TTC549 (cell line): ENCODE results near the gene PLCG2.

Source experiments
- FAIRE-seq: peaks from 2 replicates; lab custom pipeline; 2012; peaks lifted over from hg19 to GRCh38; lab: Jason Lieb, UNC

PLCG2 gene

DNA sequence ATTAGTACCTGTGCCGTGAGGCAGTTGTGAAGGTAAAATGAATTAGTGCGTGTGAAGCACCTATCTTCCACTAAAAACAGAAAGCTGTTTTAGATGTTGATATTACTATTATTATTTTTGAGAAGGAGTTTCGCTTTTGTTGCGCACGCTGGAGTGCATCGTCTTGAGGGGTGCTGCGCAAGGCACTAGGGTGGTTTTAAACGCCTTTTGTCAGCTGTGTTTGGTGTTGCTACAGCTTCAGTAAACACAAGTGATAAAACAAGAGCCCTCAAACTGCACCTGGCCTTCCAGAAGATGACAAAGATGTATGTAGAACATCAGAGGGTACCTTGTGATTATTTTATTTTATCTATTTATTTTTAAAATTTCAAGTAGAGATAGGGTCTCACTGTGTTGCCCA lies 38.2 kb downstream of the PLCG2 start:
- FAIRE-seq: no peak

DNA sequence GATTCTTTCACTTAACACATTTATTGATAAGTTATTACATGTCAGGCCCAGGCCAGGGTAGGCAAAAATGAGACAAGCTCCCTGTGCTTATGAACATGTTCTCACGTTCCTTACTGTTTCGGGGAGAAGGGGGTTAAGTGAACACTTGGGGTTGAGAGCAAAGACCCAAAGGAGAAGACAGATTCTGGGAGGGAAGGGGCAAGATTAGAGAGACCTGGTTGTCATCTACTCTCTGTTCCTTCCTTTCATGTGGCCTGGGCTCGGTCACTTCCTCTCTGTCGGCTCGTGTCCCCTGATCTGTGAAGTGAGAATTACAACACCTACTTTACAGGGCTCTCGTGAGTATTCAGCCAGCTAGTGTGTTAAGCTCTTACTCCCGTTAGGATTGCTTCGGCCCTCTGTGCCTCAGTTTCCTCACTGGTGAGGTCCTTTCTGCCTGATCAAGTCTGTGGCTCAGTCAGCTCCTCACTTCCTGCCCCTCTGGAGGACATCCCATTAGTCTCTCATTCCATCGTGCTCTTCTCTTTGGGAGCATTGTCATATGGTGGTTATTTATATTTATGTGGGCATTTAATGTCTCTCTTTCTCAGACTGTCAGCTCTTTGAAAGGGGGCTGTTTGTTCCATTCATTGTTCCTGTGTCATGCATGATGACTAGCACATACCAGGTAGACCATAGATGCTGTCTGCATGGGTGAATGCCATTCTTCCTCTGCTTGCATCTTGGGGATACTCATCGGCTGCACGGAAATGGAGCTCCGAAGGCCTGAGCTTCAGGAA lies 38.9 kb downstream of the PLCG2 start:
- FAIRE-seq: no peak

DNA sequence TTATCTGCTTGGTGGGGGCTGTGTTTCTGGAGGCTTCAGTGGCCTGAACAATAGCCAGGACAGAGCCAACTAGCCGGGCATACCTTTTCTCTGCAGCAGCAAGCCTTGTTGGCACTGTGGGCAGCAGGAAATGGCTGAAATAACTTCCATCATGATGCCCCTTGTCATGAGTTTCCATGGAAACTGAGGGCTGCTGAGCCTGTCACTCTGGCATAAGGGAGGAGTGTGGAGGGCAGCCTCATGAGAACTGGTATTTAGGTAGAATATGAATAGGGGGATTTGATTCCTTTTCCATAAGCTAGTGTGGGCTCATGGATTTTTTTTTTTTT lies 39.4 kb downstream of the PLCG2 start:
- no peak for FAIRE-seq

DNA sequence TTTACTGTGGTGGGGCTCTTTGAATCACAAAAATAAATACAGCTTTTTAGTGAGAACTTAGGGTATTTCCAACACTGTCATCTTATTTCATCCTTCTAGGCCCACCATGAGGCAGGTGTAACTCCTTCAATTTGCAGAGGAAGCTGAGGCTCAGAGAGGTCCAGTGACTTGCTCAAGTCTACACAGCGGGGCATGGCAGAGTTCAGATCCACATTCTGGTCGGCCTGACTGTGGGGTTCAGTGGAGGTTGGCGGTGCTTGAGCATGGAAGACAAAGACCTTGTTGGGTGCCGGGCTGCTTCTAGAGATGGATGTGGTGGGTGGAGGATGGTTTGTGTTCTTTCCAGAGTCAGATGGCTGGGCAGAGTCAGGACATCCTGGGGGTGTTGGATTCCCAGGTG lies 39.8 kb downstream of the PLCG2 start:
- no peak for FAIRE-seq

DNA sequence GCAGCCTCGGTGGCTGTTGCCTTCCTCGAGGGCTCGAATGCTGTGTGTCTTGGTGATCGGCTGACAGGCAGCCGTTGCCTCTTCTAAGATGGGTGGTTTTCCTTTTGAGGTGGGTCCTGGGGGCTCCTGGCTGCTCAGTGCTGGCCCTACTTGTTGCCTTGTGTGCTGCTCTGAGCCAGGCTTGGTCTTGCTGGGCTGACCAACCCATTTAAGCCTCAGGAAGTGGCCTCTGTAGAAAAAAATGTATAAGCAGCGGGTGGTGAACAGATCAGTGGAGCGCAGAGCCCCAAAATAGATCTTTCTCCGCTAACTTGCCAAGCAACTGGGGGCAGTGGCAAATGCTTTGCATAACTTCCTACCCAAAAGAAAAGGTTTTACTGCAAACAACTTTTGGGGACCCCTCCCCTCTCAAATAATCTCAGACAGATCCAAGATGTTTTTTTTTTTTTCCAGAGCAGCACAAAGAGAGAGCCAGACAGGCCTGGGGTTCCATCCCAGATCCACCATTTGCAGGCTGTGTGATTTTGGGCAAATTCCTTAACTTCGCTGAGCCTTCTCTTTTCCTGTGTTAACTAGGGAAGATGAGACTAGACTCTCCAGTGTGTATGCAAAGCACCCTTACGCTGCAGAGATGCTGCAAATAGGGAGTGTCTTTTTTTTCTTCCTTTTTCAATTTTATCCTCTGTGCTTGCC lies 42.5 kb downstream of the PLCG2 start:
- no peak for FAIRE-seq

DNA sequence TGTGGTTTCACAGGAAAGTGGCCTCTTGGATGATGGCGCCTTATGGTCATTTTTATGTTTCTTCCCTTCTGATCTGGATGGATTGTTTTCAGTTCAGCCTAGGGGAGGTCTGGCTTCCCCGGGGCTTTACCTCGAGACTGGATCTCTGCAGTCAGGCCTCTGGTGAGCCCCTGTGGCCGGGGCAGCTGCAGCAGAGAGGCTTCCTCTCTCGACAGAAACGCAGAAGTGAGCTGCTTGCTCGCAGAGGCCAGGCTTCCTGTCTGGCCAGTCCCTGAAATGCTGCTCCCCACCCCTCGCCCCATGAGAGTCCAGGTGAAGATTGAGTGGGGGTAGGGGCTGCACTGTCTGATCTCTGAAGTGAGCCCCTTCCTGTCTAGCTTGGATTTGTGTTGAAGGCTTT lies 44.0 kb downstream of the PLCG2 start:
- FAIRE-seq: no peak

DNA sequence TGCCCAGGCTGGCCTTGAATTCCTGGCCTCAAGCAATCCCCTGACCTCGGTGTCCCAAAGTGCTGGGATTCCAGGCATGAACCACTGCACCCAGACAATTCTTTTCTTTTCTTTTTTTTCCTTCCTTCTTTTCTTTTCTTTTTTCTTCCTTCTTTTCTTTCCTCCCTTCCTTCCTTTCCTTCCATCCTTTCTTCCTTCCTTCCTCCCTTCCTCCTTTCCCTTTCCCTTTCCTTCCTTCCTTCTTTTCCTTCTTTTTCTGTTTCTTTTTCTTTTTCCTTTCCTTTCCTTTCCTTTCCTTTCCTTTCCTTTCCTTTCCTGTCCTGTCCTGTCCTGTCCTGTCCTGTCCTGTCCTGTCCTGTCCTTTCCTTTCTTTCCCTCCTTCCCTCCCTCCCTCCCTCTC lies 44.6 kb downstream of the PLCG2 start:
- no peak for FAIRE-seq

DNA sequence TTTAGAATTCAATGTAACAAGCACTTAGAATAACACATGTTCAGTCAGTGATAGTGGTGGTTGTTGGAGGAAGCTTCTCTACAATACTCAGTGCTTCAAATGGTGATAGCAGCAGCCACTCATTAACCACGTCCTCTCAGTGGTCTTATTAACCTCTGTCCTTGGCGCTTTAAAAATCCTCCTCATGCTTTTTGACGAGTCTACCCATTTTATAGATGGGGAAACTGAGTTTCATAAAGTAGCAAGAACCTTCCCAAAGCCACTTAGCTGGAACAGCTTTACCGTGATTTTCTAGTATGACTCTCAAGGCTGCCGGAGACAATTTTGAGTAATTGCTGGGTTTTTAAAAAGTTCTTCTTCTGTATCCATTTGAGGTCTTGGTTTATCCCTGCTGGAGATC lies 47.4 kb downstream of the PLCG2 start:
- FAIRE-seq: no peak

DNA sequence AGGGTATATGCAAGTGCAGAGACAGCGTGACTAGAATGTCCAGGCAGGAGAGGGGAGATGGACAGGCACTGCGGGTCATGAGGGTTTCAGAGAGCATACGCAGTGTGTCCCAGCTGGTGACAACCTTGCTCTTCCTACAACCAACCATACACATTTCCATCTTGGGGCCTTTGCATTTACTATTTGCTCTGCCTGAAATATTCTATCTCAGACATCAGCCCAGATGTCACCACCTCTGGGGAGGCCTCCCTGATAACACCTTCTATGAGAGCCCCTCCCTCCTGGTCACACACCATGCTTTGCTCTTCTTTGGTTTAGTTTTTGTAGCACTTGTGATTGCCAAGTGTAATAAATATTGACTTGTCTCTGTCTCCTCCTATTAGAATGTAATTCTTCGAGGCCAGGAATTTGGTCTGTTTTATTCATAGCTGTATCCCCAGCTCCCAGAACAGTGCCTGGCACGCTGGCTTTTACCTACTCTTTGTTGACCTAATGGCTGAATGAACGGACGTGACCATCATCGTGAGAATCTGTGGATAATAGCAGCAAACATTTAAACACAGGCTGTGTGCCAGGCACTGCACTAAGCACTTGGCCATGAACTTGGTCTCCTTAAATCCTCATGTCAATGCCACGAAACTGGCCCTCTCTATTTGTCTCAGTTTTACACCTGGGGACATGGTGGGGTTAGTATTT lies 51.9 kb downstream of the PLCG2 start:
- FAIRE-seq: no peak

DNA sequence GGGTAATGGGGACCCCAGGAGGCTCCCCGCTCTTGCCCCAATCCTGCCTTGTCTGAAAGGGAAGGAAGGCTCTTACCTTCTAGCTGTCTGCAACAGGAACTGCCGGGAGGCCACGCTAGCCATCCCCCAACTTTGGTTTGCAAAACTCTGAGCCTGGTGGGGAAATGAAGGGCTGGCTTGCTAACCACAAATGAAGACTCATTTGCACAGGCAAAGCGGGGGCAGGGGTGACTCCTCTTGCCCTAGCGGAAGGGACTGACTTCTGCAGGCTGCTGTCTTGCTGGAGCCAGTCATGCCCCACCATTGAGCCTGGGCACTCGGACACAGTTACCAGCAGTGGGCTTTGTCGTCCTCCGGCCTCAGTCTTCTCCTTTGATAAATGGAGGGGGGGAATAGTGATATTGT lies 52.6 kb downstream of the PLCG2 start:
- FAIRE-seq: no peak

DNA sequence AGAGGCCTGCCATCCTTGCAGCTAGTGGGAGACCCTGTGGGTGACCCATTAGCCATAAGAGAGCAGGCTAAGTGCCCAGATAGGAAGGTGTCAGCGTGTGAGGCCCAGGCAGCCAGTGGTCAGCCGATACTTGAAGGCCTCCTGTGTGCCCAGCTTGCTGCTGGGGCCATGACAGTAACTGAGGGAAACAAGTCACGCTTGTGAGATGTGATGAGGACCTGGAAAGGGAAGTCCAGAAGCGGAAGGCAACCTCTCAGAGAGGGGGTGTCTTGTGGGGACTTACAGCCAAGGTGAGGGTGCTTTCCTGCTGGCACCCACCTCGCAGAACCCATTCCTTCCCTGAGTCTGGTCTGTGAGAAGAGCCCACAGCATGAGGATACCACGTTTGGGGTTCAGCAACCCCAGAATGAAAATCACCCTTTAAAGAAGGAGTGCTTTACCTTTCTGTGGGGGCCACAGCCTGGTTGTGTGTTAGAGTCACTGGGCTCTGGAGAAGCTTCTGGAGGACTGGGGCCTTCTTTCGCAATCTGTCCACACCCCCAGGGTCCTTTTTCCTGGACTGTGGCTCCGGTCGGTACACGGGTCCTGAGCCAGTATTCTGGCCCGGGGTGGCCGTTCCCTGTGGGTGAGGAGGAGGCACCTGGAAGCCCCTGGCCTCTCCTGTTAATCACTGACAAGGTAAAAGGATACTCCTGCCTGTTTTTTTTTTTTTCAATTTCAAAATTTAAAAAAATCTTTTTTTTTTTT lies 53.9 kb downstream of the PLCG2 start:
- FAIRE-seq: no peak

DNA sequence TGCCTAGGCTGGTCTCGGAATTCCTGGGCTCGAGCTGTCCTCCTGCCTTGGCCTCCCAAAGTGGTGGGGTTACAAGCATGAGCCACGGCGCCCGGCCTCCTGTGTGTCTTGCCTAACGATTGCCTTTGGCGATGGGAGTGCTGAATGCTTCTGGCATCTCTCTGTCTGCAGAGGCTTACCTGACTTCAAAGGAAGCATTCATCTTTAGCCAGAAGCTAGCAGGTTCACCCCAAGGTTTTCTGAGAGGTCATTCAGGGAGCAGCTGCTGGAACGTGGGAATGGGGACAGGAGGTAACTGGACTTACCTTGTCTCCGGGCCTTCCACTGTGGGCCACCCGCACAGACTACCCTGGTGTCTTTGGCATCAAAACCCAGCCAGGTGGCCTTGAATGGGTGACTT lies 54.7 kb downstream of the PLCG2 start:
- FAIRE-seq: no peak

DNA sequence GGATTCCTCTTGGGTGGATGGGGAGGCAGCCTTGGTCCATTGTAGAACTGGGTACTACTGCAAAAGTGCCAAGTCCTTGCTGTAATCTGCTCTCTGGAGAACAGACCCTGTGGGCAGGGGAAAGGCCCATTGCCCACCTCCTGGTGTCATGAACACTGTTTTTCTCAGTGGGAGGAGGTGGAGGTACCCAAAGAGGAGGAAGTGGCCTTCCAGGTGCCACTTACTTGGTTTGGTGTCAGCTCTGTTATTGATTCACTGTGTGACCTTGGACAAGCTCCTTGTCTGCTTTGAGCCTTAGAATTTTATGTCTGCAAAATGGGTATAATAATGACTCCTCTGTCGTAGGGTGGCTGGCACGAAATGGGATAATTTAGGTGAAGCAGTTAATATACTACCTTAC lies 55.8 kb downstream of the PLCG2 start:
- FAIRE-seq: no peak

DNA sequence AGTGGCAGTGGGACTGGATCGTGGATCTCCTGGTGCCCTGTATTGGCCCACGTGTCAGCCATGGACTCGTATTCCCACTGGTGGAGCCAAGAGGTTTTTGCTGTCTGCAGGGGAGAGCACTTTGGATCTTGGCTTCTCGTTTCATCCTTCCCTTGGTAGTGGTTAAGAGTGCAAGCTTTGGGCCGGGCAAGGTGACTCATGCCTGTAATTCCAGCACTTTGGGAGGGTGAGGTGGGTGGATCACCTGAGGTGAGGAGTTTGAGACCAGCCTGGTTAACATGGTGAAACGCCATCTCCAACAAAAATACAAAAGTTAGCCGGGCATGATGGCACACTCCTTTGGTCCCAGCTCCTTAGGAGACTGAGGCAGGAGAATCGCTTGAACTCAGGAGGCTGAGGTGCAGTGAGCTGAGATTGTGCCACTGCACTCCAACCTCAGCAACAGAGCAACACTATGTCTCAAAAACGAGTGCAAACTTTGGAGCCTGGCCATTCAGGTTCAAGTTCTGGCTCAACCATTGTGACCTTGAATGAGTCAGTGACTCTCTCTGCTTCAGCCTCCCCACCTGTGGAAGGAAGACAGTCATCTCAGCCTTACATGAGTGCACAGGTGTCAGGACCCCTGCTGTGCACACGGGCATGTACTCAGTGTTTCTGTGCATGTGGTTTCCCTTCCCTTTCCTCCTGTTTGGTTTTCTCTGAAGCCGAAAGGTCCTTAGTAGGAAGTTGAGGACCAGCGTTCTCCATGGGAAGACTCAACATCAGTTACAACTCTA lies 57.4 kb downstream of the PLCG2 start:
- FAIRE-seq: no peak

DNA sequence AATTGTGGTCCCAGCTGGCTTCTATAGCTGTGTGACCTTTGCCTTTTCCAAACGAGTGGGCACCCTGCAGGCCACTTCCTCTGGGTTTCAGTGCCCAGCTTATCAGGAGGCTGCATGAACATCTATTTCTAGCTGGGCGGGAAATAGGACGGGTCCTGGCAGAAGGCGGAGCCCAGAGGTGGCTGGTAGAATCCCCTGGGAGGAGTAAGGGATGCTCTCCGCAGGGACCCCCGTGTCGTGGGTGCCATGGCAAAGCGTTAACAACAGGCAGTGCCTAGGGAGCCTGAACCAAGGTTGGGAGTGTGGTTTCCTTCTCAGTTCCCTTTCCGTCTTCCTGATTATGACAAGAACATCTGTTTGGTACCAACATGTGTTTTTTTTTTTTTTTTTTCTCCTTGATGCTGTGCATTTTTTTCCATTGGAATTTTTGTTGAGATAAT lies 58.2 kb downstream of the PLCG2 start:
- FAIRE-seq: no peak

DNA sequence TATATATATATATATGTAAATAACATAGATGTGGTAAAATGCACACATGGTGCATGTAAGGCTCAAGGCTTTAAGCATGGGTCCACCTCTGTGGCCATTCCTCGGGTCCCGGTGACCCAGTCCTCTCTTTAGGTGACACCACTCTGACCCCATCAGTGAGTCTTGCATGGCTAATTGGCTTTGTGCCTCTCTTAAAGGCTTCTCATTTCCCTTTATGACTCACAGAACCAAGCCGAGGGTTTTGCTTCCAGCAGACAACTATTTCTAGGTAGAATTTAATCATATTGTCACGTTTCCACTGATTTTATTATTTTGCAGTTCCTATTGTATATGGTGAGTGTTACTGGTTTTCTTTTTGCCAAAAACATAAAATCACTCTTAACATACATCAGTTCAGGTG lies 59.7 kb downstream of the PLCG2 start:
- no peak for FAIRE-seq

DNA sequence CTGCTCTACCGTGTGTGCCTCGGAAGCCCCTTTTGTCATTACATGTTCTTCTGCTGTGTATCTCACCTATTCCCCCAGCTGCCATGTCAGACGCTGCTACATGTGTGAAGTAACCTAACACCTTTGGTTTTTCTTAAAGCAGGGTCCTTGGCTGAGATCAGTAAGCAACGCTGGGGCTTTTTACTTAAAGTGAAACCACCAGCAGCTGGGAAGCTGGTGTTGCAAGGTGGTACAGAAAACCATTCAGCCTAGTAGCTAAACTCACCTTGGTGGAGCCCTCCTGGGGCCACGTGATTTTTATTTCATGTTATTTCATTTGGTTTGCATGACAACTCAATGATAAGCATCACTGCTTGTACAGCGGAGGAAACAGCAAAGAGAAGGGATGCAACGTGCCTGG lies 62.6 kb downstream of the PLCG2 start:
- FAIRE-seq: no peak

DNA sequence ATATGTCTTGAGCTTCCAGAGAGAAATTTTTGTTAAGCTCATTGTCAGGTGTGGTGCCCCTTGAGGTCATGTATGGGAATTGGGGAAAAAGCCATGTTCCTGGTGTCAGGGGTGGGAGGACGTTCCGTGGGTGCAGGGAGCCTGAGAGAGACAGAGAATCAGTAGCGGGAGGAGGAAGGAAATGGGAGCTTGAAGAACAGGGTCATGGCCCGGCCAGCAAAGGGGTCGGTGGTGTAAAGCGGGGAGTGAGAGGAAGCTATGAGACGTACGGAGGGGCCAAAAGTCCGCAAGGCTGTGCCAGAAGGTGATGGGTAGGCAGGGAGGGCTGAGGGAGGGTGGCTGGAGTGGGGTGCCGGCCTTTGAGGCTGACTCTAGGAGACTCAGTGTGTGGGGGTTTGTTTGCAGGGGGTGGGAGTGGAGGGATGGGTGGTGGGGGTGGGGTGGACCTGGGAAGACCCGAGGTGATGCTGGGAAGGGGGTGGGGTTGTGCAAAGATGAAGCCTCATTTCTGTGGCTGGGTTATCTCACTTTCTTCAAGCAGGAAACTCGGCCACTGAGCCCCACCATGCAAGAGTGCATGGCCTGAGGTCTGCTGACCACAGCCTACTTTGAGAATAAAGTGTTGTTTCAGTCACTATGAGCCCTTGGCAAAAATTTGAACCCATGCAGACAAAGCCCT lies 63.6 kb downstream of the PLCG2 start:
- FAIRE-seq: no peak

DNA sequence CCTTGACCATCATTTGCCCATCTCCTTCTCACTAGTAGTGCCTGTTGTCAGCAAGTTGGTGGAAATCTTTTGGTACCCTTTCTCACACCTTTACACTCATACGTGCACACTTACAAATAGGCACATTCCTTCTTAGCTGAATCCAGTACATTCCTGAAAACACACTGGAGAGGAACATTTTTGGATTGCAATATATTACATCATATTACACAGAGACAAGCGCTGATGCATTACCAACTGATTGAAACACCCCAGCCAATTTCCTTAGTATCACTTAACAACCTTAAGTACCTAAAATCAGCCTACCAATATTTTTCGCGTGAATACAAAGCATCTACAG lies 64.1 kb downstream of the PLCG2 start:
- FAIRE-seq: no peak

DNA sequence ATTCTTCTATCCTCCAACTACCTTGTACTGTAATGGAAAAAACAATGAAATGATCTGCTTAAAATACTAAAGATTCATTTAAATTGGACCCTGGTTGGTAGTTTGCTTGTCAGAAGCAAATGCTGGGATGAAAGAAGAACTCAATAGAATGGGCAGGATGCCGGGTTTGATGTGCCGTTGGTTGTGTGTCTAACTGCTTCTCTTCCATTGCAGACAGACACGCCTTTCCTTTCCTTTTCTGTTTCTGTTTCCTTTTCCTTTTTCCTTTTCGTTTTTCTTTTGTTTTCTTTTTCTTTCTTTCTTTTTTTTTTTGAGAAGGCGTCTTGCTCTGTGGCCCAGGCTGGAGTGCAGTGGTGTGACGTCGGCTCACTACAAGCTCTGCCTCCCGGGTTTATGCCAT lies 64.6 kb downstream of the PLCG2 start:
- FAIRE-seq: no peak

DNA sequence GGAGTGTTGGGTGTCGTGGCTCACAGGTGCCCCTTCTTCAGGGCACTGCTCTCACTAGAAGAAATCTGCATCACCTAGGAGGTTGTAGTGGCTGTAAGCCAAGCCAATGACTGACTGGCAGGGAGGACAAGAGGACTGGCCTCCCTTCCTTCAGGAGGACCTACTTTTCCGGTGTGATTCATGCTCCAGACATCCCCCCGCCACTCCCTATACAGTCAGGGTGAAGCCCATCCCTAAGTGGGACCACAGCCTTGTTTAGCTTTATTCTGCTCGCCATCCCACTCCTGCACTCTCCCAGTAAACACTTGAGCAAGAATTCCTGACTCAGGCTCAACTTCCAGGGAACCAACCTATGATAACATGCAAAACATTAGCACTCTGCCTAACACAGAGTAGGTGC lies 67.0 kb downstream of the PLCG2 start:
- FAIRE-seq: no peak
